H1 (cell line): ENCODE data around the gene TPP1. TPM values are rescaled to one million over a fixed set of nuclear protein-coding genes. Genes with fewer than 3 reads are reported as not detected.

Experiments used
- CTCF ChIA-PET: fragments of 300-600 bp; sonication (Branson Sonifier 250); formaldehyde crosslinking; loops from one replicate; lab custom pipeline; 2021; ENCODE audit not compliant: partially characterized antibody; lab: Charles Lee
- POLR2A ChIA-PET: fragments of 300-600 bp; sonication (Branson Sonifier 250); formaldehyde crosslinking; loops from one replicate; lab custom pipeline; 2021; ENCODE audit warnings: inconsistent platforms; ENCODE audit not compliant: partially characterized antibody; lab: Charles Lee
- DNase-seq, 2 experiments: peaks; one replicate each; pipeline versions ENCODE4 v3.0.0 to v3.0.0-alpha.2; 2010 to 2022; ENCODE audit warnings: low spot score in 2 of 2, low read depth in 1 of 2, mixed read lengths in 1 of 2
- FAIRE-seq: peaks from 2 replicates; lab custom pipeline; 2011; peaks lifted over from hg19 to GRCh38; lab: Jason Lieb, UNC
- H2AFZ ChIP-seq: 2 replicates; pipeline ENCODE4 v1.8.1; 2012; ENCODE audit warnings: low read length, inconsistent platforms
- H2AK5ac ChIP-seq: 2 replicates; pipeline ENCODE4 v1.6.1; 2013; ENCODE audit warnings: low read depth, low read length
- H2BK120ac ChIP-seq: replicated peaks from 2 replicates; pipeline ENCODE3; 2013; ENCODE audit warnings: low read depth, low read length, inconsistent platforms
- H2BK12ac ChIP-seq: 2 replicates; pipeline ENCODE4 v1.6.1; 2013; ENCODE audit warnings: low read depth, low read length
- H2BK15ac ChIP-seq: 2 replicates; pipeline ENCODE4 v1.6.1; 2013; ENCODE audit warnings: low read length
- H2BK20ac ChIP-seq: 2 replicates; pipeline ENCODE4 v1.6.1; 2013; ENCODE audit warnings: low read length
- H2BK5ac ChIP-seq: 2 replicates; pipeline ENCODE4 v1.6.1; 2013; ENCODE audit warnings: low read depth, low read length
- H3K14ac ChIP-seq: 2 replicates; pipeline ENCODE4 v1.6.1; 2013; ENCODE audit warnings: inconsistent platforms; ENCODE audit not compliant: insufficient read length
- H3K18ac ChIP-seq: 2 replicates; pipeline ENCODE4 v1.6.1; 2013; ENCODE audit warnings: low read length; ENCODE audit errors: extremely low read depth
- H3K23ac ChIP-seq: 2 replicates; pipeline ENCODE4 v1.6.1; 2013; ENCODE audit warnings: inconsistent platforms; ENCODE audit not compliant: insufficient read length
- H3K23me2 ChIP-seq: 2 replicates; pipeline ENCODE4 v1.6.1; 2013; ENCODE audit warnings: low read depth, low read length
- H3K27ac ChIP-seq: 2 replicates; pipeline ENCODE4 v1.6.1; 2011; ENCODE audit warnings: low read depth, low read length, inconsistent platforms
- H3K27me3 ChIP-seq, 4 experiments: replicated peaks in 1 of 4; 1 replicate in 1 of 4; 2 replicates in 3 of 4; pipeline versions ENCODE4 v1.6.1 to v1.8.1; 2011 to 2013; ENCODE audit warnings: low read length in 3 of 4, mild to moderate bottlenecking in 3 of 4, inconsistent platforms in 2 of 4, mixed read lengths in 2 of 4, moderate library complexity in 1 of 4; ENCODE audit not compliant: control insufficient read depth in 3 of 4, insufficient read depth in 3 of 4; ENCODE audit errors: extremely low read depth in 1 of 4
- H3K36me3 ChIP-seq, 4 experiments: 2 replicates each; pipeline versions ENCODE4 v1.6.1 to v1.8.1; 2011 to 2013; ENCODE audit warnings: mild to moderate bottlenecking in 4 of 4, low read length in 3 of 4, moderate library complexity in 2 of 4, control low read depth in 1 of 4, inconsistent platforms in 1 of 4; ENCODE audit not compliant: insufficient read depth in 4 of 4, control insufficient read depth in 2 of 4
- H3K4ac ChIP-seq: replicated peaks from 2 replicates; pipeline ENCODE3; 2013; ENCODE audit warnings: low read length, low read depth, mixed read lengths, inconsistent platforms; ENCODE audit not compliant: insufficient read length
- H3K4me1 ChIP-seq, 4 experiments: replicated peaks in 1 of 4; 1 replicate in 1 of 4; 2 replicates in 3 of 4; pipeline versions ENCODE4 v1.6.1 to v1.8.1; 2011 to 2013; ENCODE audit warnings: low read length in 3 of 4, inconsistent platforms in 2 of 4, mixed read lengths in 1 of 4; ENCODE audit not compliant: insufficient read depth in 4 of 4, control insufficient read depth in 3 of 4
- H3K4me2 ChIP-seq, 2 experiments: 2 replicates each; pipeline versions ENCODE4 v1.6.1 to v1.8.1; 2011 to 2013; ENCODE audit warnings: low read depth in 2 of 2, low read length in 2 of 2, control low read depth in 1 of 2, inconsistent platforms in 1 of 2, mild to moderate bottlenecking in 1 of 2; ENCODE audit not compliant: insufficient read depth in 1 of 2
- H3K4me3 ChIP-seq, 4 experiments: fragments of 200-600, 300-600 bp in 1 of 4; sonication (generic), shearing (Covaris generic), sonication (Bioruptor Twin) in 1 of 4; 2 replicates each; pipeline versions ENCODE4 v1.5.1 to v1.8.1; 2011 to 2016; ENCODE audit warnings: low read length in 4 of 4, low read depth in 3 of 4, control low read depth in 2 of 4, inconsistent platforms in 2 of 4, mild to moderate bottlenecking in 2 of 4, mixed read lengths in 1 of 4, moderate library complexity in 1 of 4; ENCODE audit not compliant: insufficient read depth in 2 of 4; ENCODE audit errors: extremely low read depth in 1 of 4
- H3K56ac ChIP-seq: replicated peaks from 2 replicates; pipeline ENCODE3; 2013; ENCODE audit warnings: low read depth, mild to moderate bottlenecking, mixed read lengths, low read length, inconsistent platforms; ENCODE audit not compliant: insufficient read length
- H3K79me1 ChIP-seq: 2 replicates; pipeline ENCODE4 v1.6.1; 2013; ENCODE audit warnings: low read depth, low read length, control low read depth
- H3K79me2 ChIP-seq, 2 experiments: 2 replicates each; pipeline versions ENCODE4 v1.6.1 to v1.8.1; 2012 to 2013; ENCODE audit warnings: low read length in 2 of 2, mild to moderate bottlenecking in 2 of 2, inconsistent platforms in 1 of 2; ENCODE audit not compliant: insufficient read depth in 2 of 2, control insufficient read depth in 1 of 2
- H3K9ac ChIP-seq, 4 experiments: replicated peaks in 1 of 4; 1 replicate in 1 of 4; 2 replicates in 3 of 4; pipeline versions ENCODE4 v1.6.1 to v1.8.1; 2011 to 2013; ENCODE audit warnings: low read depth in 3 of 4, low read length in 3 of 4, control low read depth in 2 of 4, mild to moderate bottlenecking in 2 of 4, moderate library complexity in 2 of 4, inconsistent platforms in 1 of 4; ENCODE audit errors: extremely low read depth in 1 of 4
- H3K9me3 ChIP-seq, 2 experiments: 2 replicates each; pipeline versions ENCODE4 v1.6.1 to v1.8.1; 2012 to 2013; ENCODE audit warnings: mild to moderate bottlenecking in 2 of 2, moderate library complexity in 2 of 2, control low read depth in 1 of 2, inconsistent platforms in 1 of 2, low read depth in 1 of 2, low read length in 1 of 2, mixed read lengths in 1 of 2; ENCODE audit not compliant: insufficient read depth in 2 of 2
- H4K20me1 ChIP-seq, 2 experiments: replicated peaks in 1 of 2; 2 replicates each; pipeline versions ENCODE3 to v1.8.1; 2011 to 2013; ENCODE audit warnings: inconsistent platforms in 2 of 2, low read length in 2 of 2, mild to moderate bottlenecking in 1 of 2; ENCODE audit not compliant: insufficient read depth in 2 of 2, control insufficient read depth in 1 of 2
- H4K5ac ChIP-seq: 2 replicates; pipeline ENCODE4 v1.6.1; 2013; ENCODE audit warnings: low read length, low read depth, mixed read lengths, inconsistent platforms; ENCODE audit not compliant: insufficient read length
- H4K8ac ChIP-seq: 2 replicates; pipeline ENCODE4 v1.8.0; 2013; ENCODE audit warnings: mild to moderate bottlenecking, moderate library complexity, low read length, inconsistent platforms; ENCODE audit not compliant: insufficient read depth; ENCODE audit errors: extremely low read depth
- H4K91ac ChIP-seq: replicated peaks from 2 replicates; pipeline ENCODE3; 2013; ENCODE audit warnings: low read length, mixed read lengths, inconsistent platforms; ENCODE audit not compliant: insufficient read length
- BACH1 ChIP-seq: IDR thresholded peaks from 2 replicates; pipeline ENCODE4 v1.6.1; 2012; ENCODE audit warnings: low read length, improper control_type of control experiment
- CBX8 ChIP-seq: fragments of 300-800, 300-1000 bp; sonication (generic); IDR thresholded peaks from 2 replicates; pipeline ENCODE4 v1.7.1; 2016; ENCODE audit warnings: low read depth, low read length, borderline replicate concordance
- CREB1 ChIP-seq: IDR thresholded peaks from 2 replicates; pipeline ENCODE4 v1.6.1; 2012; ENCODE audit warnings: inconsistent platforms
- GTF2F1 ChIP-seq: IDR thresholded peaks from 2 replicates; pipeline ENCODE4 v1.6.1; 2012; ENCODE audit warnings: low read depth, low read length, improper control_type of control experiment, borderline replicate concordance
- JUN ChIP-seq: IDR thresholded peaks from 2 replicates; pipeline ENCODE4 v1.6.1; 2011; ENCODE audit warnings: low read depth, mild to moderate bottlenecking, improper control_type of control experiment, low read length
- KDM5A ChIP-seq: fragments of 200-600 bp; IDR thresholded peaks from 2 replicates; pipeline ENCODE4 v1.7.1; 2012; ENCODE audit warnings: mild to moderate bottlenecking, low read length, inconsistent platforms, mixed read lengths
- NANOG ChIP-seq: IDR thresholded peaks from 2 replicates; pipeline ENCODE4 v1.6.1; 2011; ENCODE audit warnings: low read length, low read depth, mild to moderate bottlenecking, inconsistent platforms; ENCODE audit not compliant: insufficient read depth, poor library complexity, severe bottlenecking
- SAP30 ChIP-seq: fragments of 300-600 bp; sonication (generic); IDR thresholded peaks from 2 replicates; pipeline ENCODE4 v1.7.1; 2012; ENCODE audit warnings: low read length, moderate library complexity, mild to moderate bottlenecking, inconsistent platforms; ENCODE audit not compliant: insufficient read depth, insufficient replicate concordance
- SIN3A ChIP-seq, 2 experiments: IDR thresholded peaks in 1 of 2; conservative IDR thresholded peaks in 1 of 2; 2 replicates each; pipeline ENCODE4 v1.6.1; 2011 to 2012; ENCODE audit warnings: low read length in 2 of 2, improper control_type of control experiment in 1 of 2, low read depth in 1 of 2, mild to moderate bottlenecking in 1 of 2
- TAF7 ChIP-seq: optimal IDR thresholded peaks from 2 replicates; pipeline ENCODE3; 2011; ENCODE audit warnings: low read depth, mild to moderate bottlenecking, inconsistent platforms, low read length, moderate library complexity, borderline replicate concordance
- TCF12 ChIP-seq: IDR thresholded peaks from 2 replicates; pipeline ENCODE4 v1.6.1; 2011; ENCODE audit warnings: low read depth, mild to moderate bottlenecking, low read length
- YY1 ChIP-seq: IDR thresholded peaks from 2 replicates; pipeline ENCODE4 v1.6.1; 2011; ENCODE audit warnings: low read depth, mild to moderate bottlenecking, low read length
- WGBS, 2 experiments: shearing (Covaris generic) in 1 of 2; methylation state at CpG; one replicate each; pipeline versions ENCODE4 v1.1.6 to v1.1.7; 2013 to 2015; ENCODE audit warnings: low lambda C conversion rate in 2 of 2, mixed read lengths in 2 of 2, inconsistent platforms in 1 of 2, low coverage in 1 of 2, missing lambda C conversion rate in 1 of 2; ENCODE audit not compliant: insufficient replicate concordance in 2 of 2, insufficient coverage in 1 of 2, insufficient read length in 1 of 2; ENCODE audit errors: extremely low coverage in 1 of 2, missing lambda C conversion rate in 1 of 2; 5-methylcytosine and 5-hydroxymethylcytosine counted together
- polyA plus RNA-seq, 7 experiments: library from polyadenylated mRNA; depleted of rRNA in 3 of 7; stranded (reverse) in 5 of 7; unstranded in 2 of 7; fragments of >200 nt in 5 of 7; fragments of 200-250 nt in 2 of 7; gene quantifications; 1 replicate in 5 of 7; 2 replicates in 1 of 7; 4 replicates in 1 of 7; pipeline versions ENCODE4 v1.2.1 to v1.2.3, GENCODE V29; 2011 to 2013; ENCODE audit warnings: missing spikeins in 2 of 7, mixed read lengths in 2 of 7
- total RNA-seq: library from RNA; stranded (reverse); fragmentation: NEBNext Ultra II Directional; extraction: Animal tissue kit (Norgen Biotek cat#: 25700); gene quantifications from 2 replicates; pipeline ENCODE4 v1.2.1, GENCODE V29; 2021
- TF ChIP-seq, protein P1 (sequence below): IDR thresholded peaks from 2 replicates; pipeline ENCODE4 v1.6.1; 2011; ENCODE audit warnings: low read length, improper control_type of control experiment

TPP1 gene
- total and polyA plus RNA-seq, 2 of the 8 experiments (the other 6 are each of a cell fraction or from before 2014, with no cell fraction given): 36.1 to 77.5 TPM

DNA sequence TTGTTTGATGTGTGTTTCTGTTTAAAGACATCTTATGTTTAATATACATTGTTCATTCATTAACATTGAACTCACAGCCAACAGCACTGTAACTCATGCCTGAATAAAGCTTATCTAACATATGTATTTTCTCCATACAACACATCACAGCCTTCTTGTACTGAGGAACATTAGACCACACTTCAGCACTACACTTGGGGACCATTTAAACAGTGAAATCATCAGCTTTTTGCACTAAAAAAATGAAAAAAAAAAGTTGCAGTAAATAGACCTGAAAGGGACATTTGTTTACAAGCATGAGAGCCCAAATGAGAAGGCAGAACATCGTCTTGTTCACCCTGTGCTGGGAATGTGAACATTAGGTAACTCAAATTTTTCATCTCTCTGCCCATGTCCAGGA lies 15.3 kb upstream of the TPP1 start:
- H4K91ac ChIP-seq: no peak overlapping the region
- H3K4me3 ChIP-seq: no peak overlapping the region
- DNase-seq: no peak
- H3K36me3 ChIP-seq: no peaks in the 10 kb centered on the region
- H3K18ac ChIP-seq: no peak overlapping the region
- H4K20me1 ChIP-seq: peaks cover 1 to 7% of the 10 kb centered on the region in 2 experiments
- H3K9ac ChIP-seq: no peak overlapping the region
- H3K4me1 ChIP-seq: peaks cover 0 to 6% (median 2%) of the 10 kb centered on the region in 4 experiments; a peak in 3 of 7 replicates
- POLR2A ChIA-PET: interaction anchor here (1.0 to 1.5 kb wide), 2 partner anchors 11 to 49 kb away, joined by 3 read pairs; partner anchors contain the start of gene MRPL17
- CTCF ChIA-PET: interaction anchor here (0.9 to 4.6 kb wide), 4 partner anchors 15 to 74 kb away, joined by 3 to 23 read pairs (median 4); partner anchors contain the start of genes TAF10 and TPP1
- no peak overlapping the region for H2BK12ac ChIP-seq
- 69% methylated on average over 1 of the region's 1 CpG; no CpG with 5 or more reads in 1 of the 2 experiments for WGBS, 2 experiments
- H2AK5ac ChIP-seq: no peak overlapping the region
- no peak overlapping the region for H2BK120ac ChIP-seq
- peaks cover 10 to 30% (median 24%) of the 10 kb centered on the region in 4 experiments for H3K27me3 ChIP-seq
- no peak overlapping the region for H3K4me2 ChIP-seq
- H3K23me2 ChIP-seq: peaks cover 12% of the 10 kb centered on the region
- H3K14ac ChIP-seq: no peak overlapping the region
- no peak overlapping the region for H2BK5ac ChIP-seq
- no peaks in the 10 kb centered on the region for H3K79me2 ChIP-seq
- no peak overlapping the region for H2AFZ ChIP-seq
- no peak overlapping the region for H3K23ac ChIP-seq
- H2BK15ac ChIP-seq: no peak overlapping the region
- H3K79me1 ChIP-seq: no peaks in the 10 kb centered on the region
- H3K27ac ChIP-seq: no peak overlapping the region
- H3K4ac ChIP-seq: no peak overlapping the region
- no peak overlapping the region for H2BK20ac ChIP-seq
- no peak overlapping the region for H3K56ac ChIP-seq
- no peak overlapping the region for H4K5ac ChIP-seq
- H4K8ac ChIP-seq: no peak overlapping the region
- no peak for FAIRE-seq
- H3K9me3 ChIP-seq: no peaks in the 10 kb centered on the region
- TF ChIP-seq TCF12 (no peak), SIN3A (conservative IDR thresholded peaks at IDR 0.05 in 1 of 2, IDR thresholded peaks at IDR 0.05 in 1 of 2; ENCODE audit: low read depth in 1 of 2, low read length in 2 of 2) (no peak), CREB1 (no peak), JUN (no peak), SAP30 (no peak), TAF7 (no peak), GTF2F1 (no peak), KDM5A (no peak), BACH1 (no peak), NANOG (no peak), YY1 (no peak), CBX8 (no peak)
- TF ChIP-seq, protein P1, sequence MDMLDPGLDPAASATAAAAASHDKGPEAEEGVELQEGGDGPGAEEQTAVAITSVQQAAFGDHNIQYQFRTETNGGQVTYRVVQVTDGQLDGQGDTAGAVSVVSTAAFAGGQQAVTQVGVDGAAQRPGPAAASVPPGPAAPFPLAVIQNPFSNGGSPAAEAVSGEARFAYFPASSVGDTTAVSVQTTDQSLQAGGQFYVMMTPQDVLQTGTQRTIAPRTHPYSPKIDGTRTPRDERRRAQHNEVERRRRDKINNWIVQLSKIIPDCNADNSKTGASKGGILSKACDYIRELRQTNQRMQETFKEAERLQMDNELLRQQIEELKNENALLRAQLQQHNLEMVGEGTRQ: no peak
